Stimulated activated CD8-positive, alpha-beta memory T cell treated with anti-CD3 and anti-CD28 coated beads, Interleukin-12 subunit alpha, Interleukin-12 subunit beta, amount 100 ng/mL, for 24 hours (primary cell): ENCODE data around the gene UST.
"Not testable (repeated sequence)": the region's sequence is repeated elsewhere in the genome, so short reads cannot be mapped to it uniquely, and the experiment has no call there.

ENCODE experiments used
- DNase-seq: peaks from one replicate; pipeline ENCODE4 v3.0.0-alpha.2; 2020; ENCODE audit errors: extremely low read depth

Gene UST

GRCh38 chr6:149035766-149036165 is 288.9 kb downstream of the UST start:
- DNase-seq: no peak

DNA sequence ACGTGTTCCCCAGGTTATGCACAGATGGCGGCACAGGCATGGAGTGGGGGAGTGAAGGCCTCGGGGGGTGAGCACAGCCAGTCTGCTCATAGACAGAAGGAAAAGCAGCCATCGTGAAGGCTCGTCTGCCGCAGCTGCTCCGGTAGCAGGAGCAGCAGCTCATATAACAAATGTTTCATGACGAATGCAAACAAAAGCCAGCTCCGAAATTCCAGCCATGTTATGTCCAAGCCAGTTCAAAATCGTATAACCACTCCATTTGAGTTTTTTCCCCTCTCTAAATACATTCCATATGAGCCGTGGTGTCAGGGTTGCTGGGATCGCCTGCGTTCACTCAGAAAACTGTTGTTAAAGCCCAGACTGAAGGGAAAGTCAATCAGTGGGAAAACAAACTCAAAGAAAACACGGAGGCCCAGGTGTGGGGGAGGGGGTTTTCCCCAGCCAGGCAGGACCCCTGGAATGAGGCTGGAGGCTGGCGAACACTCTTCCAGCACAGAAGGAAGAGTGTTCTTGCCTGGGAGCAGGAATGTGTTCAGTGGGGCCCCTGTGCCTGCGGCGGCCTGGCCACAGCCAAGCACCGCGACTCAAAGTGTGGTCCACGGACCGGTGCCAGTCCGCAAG is 290.3 kb downstream of the UST start:
- no peak for DNase-seq

DNA sequence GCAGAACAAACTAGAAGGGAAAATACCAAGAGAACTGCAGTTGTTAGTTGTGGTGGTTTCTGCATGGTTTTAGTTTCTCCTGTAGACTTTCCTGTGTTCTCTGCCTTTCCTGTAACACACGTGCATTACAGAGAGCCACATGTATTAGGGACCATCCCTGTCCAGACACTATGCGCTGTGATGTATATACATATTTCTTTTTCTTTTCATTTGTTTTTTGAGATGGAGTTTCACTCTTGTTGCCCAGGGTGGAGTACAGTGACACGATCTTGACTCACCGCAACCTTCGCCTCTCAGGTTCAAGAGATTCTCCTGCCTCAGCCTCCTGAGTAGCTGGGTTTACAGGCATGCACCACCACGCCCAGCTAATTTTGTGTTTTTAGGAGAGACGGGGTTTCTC is 292.2 kb downstream of the UST start:
- DNase-seq: not testable (repeated sequence)

GRCh38 chr6:149041953-149042352 is 295.1 kb downstream of the UST start:
- no peak for DNase-seq

- no peak for DNase-seq
Measured at GRCh38 chr6:149043476-149044130, 296.8 kb downstream of the UST start.

- no peak for DNase-seq
Measured at GRCh38 chr6:149044528-149044927, 297.7 kb downstream of the UST start.

DNA sequence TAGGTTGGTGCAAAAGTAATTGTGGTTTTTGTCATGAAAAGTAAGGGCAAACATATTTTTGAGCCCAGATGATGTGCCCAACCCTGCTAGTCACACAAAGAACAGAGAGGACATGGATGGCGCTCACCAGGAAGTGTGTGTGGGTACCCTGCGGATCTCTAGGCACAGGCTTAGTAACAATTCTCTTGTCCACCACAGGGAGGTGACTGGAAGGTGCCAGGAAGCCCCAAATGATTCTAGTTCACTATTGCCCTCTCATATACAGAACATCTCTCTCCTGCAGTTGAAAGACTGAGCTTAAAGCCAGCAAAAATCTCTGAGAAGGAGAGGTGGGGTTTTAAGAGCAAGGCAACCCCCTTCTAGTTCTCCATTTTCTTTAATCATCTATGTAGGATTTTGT is 298.6 kb downstream of the UST start:
- DNase-seq: no peak

DNA sequence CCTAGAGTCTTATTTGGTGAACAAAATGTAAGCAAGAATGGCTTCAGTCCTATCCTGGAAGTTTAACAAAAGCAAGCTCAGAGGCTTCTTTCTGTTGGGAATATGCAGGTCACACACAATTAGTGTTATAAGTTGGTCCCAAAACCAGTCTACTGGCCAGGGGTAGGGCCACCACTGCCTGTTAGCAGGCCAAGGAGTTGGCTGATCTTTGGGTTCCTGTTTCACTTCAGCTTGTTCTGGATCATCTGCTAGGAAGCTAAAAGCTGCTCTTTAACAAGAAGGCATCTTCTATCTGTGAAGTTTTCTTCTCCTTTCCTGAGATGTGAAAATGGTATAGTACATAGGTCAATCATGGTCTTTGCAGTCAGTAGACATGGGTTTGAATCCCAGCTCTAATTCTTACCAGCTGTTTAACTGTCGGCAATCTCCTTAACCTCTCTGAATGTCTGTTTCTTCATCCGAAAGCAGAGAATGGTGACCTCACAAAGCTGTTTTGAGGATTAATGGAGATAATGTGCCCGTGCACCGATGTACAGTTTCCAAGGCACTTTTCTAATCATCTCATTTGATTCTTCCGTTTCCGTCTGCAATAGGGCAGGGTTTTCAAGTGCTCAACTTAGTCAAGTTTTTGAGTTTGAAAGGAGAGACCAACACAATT is 299.5 kb downstream of the UST start:
- no peak for DNase-seq

GRCh38 chr6:149046822-149047246 is 300.0 kb downstream of the UST start:
- no peak for DNase-seq

GRCh38 chr6:149049230-149049629 is 302.4 kb downstream of the UST start:
- no peak for DNase-seq

DNA sequence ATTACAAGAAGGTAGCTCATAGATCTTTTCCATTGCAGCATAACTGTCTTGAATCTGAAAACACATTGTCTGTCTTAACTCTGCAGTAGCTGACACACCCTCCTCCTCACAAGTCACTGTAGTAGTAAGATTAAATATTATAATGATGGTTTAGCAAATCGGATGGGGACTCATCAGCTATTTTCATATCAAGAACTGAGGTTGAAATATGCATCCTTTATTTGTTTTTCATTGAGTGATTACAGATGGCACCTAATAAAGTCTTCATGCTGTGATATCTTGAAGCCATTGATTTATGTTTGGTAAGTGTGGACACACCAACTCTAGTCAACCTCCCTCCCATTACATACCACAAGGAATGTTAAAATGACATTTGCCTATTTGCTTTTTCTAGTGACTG is 303.3 kb downstream of the UST start:
- no peak for DNase-seq

DNA sequence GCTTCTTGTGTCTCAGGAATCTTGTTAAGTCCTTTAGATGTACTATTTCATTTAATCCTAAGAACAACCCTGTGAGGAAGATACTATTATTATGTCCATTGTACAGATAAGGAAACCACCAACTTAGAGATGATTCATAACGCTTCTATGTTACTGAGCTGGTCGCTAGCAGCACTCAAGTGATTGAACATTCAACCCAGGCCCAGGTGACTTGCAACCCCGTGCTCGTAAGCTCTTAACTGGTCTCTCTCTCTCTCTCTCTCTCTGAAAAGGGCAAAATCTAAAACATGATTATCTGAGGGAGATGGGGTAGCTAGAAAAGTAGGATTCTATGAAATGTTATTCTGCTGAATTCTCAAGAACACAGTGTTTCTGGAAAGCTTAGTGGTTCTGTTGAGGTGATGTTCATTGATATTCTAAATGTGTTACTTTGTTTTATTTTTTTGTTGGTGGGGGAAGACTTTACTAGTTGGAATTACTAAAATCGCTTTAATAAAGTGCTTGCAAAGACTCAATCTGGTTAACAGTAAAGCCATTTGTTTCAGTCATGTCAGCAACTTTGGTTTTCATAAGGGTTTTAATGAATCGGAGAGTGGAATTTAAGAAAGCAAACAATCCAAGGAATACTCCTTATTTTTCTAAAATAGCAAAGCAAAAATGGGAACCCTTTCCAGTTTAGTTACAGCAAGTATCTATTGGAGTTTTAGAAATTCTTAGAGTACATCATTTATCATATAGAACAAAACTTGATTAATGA is 305.7 kb downstream of the UST start:
- no peak for DNase-seq

DNA sequence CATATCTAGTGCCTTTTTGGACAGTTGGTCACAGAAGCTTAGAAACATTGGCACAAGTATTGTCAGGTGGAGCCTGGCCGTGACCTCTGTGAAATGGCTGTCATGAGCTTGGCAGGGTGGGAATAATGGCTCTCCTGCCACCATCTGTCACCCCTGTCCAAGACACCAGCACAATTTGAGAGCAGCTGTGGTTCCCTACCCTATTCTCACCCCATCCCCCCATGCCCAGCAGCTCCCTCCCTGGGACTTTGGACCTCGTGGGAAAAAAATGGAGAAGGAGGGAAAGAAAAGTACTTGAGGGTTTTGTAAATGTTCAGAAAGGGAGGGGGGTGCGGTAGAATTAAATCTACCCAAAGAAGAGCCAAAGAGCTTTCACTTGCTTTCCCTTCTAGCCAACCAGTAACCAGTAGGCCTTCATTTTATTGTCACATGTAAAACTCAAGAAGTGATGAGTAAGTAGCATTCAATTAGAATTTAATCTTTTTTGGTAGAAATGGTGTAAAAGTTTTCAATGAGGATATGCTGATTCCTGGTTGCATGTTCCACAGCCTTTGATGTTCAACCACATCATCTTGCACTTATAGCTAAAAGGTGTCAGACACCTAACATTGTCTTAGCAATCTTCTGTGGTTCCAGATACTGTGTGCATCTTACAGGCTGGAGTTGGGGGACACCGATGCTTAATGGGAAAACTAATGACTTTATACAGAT is 307.2 kb downstream of the UST start:
- no peak for DNase-seq

DNA sequence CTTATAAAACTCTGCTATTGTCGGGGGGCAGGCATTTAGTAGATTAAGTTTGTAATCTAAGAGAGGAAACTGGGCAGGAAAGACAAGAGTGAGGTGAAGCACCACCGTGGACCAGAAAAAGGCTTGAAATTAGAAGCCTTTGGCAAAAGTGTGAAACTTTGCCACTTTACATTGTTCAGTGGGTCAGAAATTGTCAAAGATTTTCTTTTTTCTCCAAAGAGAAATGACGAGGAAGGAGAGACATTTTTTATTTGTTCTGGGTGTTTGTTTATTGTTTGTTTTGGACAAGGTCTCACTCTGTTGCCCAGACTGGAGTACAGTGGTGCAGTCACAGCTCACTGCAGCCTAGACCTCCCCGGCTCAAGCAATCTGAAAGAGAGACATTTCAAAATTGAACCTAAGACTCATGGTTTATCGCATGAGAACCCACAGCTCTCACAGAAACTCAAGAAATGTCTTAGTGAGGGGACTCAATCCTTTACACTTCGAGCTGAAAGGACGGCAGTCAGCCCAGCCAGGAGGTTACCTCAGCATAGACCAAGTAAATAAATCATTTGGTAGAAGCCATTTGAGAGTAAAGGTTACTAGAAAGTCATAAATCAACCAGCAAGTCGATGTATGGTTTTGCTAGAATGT is 307.8 kb downstream of the UST start:
- no peak for DNase-seq

GRCh38 chr6:149055195-149055899 is 308.5 kb downstream of the UST start:
- no peak for DNase-seq

GRCh38 chr6:149056777-149057463 is 310.1 kb downstream of the UST start:
- no peak for DNase-seq

GRCh38 chr6:149057464-149057840 is 310.6 kb downstream of the UST start:
- DNase-seq: no peak

- no peak for DNase-seq
Measured at GRCh38 chr6:149059557-149059956, 312.7 kb downstream of the UST start.

GRCh38 chr6:149060300-149060984 is 313.6 kb downstream of the UST start:
- no peak for DNase-seq
